Fibroblast of lung (primary cell): ENCODE results near the gene PVALB.

Source experiments
- CTCF ChIP-seq, 2 donors: IDR thresholded peaks in 1 of 2; conservative IDR thresholded peaks in 1 of 2; 1 replicate in 1 of 2; 2 replicates in 1 of 2; pipeline ENCODE4 v1.5.1; 2011 to 2012; ENCODE audit warnings: low read length in 2 of 2, control low read depth in 1 of 2, inconsistent platforms in 1 of 2, low read depth in 1 of 2, mild to moderate bottlenecking in 1 of 2
- EZH2 ChIP-seq: IDR thresholded peaks from 2 replicates; pipeline ENCODE4 v1.5.1; 2012; ENCODE audit warnings: low read length, control low read depth, mild to moderate bottlenecking; ENCODE audit errors: missing control alignments

GRCh38 chr22:36819112-36819511 lies 2.3 kb upstream of the PVALB start:
- TF ChIP-seq CTCF (conservative IDR thresholded peaks at IDR 0.05 in 1 of 2, IDR thresholded peaks at IDR 0.05 in 1 of 2; ENCODE audit: low read depth in 1 of 2, low read length in 2 of 2) (no peak), EZH2 (no peak)
